AG09309 (cell line): ENCODE data around the gene SKIC3.
A peak's percentile ranks its signal among the peaks of the same experiment; 100 is the strongest.

Source experiments
- DNase-seq: peaks from one replicate; pipeline ENCODE4 v3.0.0-alpha.2; 2010; ENCODE audit warnings: low read depth
- H3K4me3 ChIP-seq: 2 replicates; pipeline ENCODE4 v1.5.1; 2011; ENCODE audit warnings: mild to moderate bottlenecking, low read depth, low read length, moderate library complexity; ENCODE audit not compliant: control insufficient read depth
- CTCF ChIP-seq: IDR thresholded peaks from 2 replicates; pipeline ENCODE4 v1.5.1; 2011; ENCODE audit warnings: mild to moderate bottlenecking, low read depth, low read length, inconsistent platforms; ENCODE audit not compliant: insufficient read depth, control insufficient read depth; ENCODE audit errors: missing control alignments

Gene SKIC3

GRCh38 chr5:95557841-95558240 lies 3.1 kb upstream of the SKIC3 start:
- no peak for TF ChIP-seq CTCF
- no peak for DNase-seq
- H3K4me3 ChIP-seq, result no peak overlapping the region

- peak overlapping the region; percentile 89 for H3K4me3 ChIP-seq
- no peak for DNase-seq
- TF ChIP-seq CTCF, result no peak
These were observed 776 bp upstream of the SKIC3 start for GRCh38 chr5:95555553-95555952.

- H3K4me3 ChIP-seq, result peak overlapping the region; percentile 89
- TF ChIP-seq CTCF, result no peak
- no peak for DNase-seq
These were observed 488 bp downstream of the SKIC3 start for GRCh38 chr5:95554331-95554646.

- DNase-seq, result no peak
- no peak for TF ChIP-seq CTCF
- H3K4me3 ChIP-seq, result no peak overlapping the region
These were observed 5.7 kb downstream of the SKIC3 start for GRCh38 chr5:95549030-95549429.

- DNase-seq, result no peak
- no peak overlapping the region for H3K4me3 ChIP-seq
- no peak for TF ChIP-seq CTCF
These were observed 11.6 kb downstream of the SKIC3 start for GRCh38 chr5:95543017-95543705.

GRCh38 chr5:95537501-95537900 lies 17.3 kb downstream of the SKIC3 start:
- no peak for TF ChIP-seq CTCF
- DNase-seq, result no peak

GRCh38 chr5:95533761-95534160 lies 21.0 kb downstream of the SKIC3 start:
- TF ChIP-seq CTCF, result no peak
- DNase-seq, result no peak
- H3K4me3 ChIP-seq, result no peak overlapping the region

More at GRCh38 chr5:95537501-95537900, 17.3 kb downstream of the SKIC3 start:
- H3K4me3 ChIP-seq, result no peak overlapping the region
